ACC112 (cell line): ENCODE results near the gene PRKCZ.
A peak's percentile ranks its signal among the peaks of the same experiment; 100 is the strongest.

Source experiments
- H2AFZ ChIP-seq: fragments of 200-600 bp; sonication (generic); one replicate; pipeline ENCODE4 v1.6.0; 2017; ENCODE audit warnings: antibody characterized with exemption, low read length; ENCODE audit not compliant: unreplicated experiment
- H3K27ac ChIP-seq: fragments of 200-600 bp; sonication (generic); 2 replicates; pipeline ENCODE4 v1.5.1; 2014; ENCODE audit warnings: low read depth, mild to moderate bottlenecking, antibody characterized with exemption, low read length, moderate library complexity
- H3K27me3 ChIP-seq: fragments of 200-600 bp; sonication (generic); 2 replicates; pipeline ENCODE4 v1.6.1; 2014; ENCODE audit warnings: mild to moderate bottlenecking, antibody characterized with exemption, low read length, moderate library complexity, mixed read lengths; ENCODE audit not compliant: insufficient read depth
- H3K36me3 ChIP-seq: fragments of 200-600 bp; sonication (generic); 2 replicates; pipeline ENCODE4 v1.6.1; 2016; ENCODE audit warnings: mild to moderate bottlenecking, antibody characterized with exemption, low read length, moderate library complexity, mixed read lengths; ENCODE audit not compliant: insufficient read depth
- H3K4me1 ChIP-seq: fragments of 200-600 bp; sonication (generic); one replicate; pipeline ENCODE4 v1.6.1; 2016; ENCODE audit warnings: low read length, mixed read lengths; ENCODE audit not compliant: insufficient read depth, unreplicated experiment, control insufficient read depth
- H3K4me3 ChIP-seq: fragments of 200-600 bp; sonication (generic); 2 replicates; pipeline ENCODE4 v1.5.1; 2014; ENCODE audit warnings: mild to moderate bottlenecking, low read depth, low read length
- H3K79me2 ChIP-seq: fragments of 200-600 bp; sonication (generic); one replicate; pipeline ENCODE4 v1.6.0; 2016; ENCODE audit warnings: low read length; ENCODE audit not compliant: control insufficient read depth, unreplicated experiment, insufficient read depth

Gene PRKCZ

GRCh38 chr1:2067981-2068380 is 17.8 kb downstream of the PRKCZ start:
- Histone ChIP-seq H3K27ac (no peak overlapping the region), H2AFZ (no peak overlapping the region), H3K27me3 (peaks cover 50% of the 10 kb centered on the region), H3K79me2 (no peaks in the 10 kb centered on the region), H3K4me1 (no peaks in the 10 kb centered on the region), H3K36me3 (no peaks in the 10 kb centered on the region), H3K4me3 (no peak overlapping the region)

GRCh38 chr1:2068951-2069350 is 18.7 kb downstream of the PRKCZ start:
- H3K4me3 ChIP-seq, result no peak overlapping the region
- H3K36me3 ChIP-seq, result no peaks in the 10 kb centered on the region
- H3K27ac ChIP-seq, result no peak overlapping the region
- H2AFZ ChIP-seq, result no peak overlapping the region
- peaks cover 49% of the 10 kb centered on the region for H3K27me3 ChIP-seq
- no peaks in the 10 kb centered on the region for H3K79me2 ChIP-seq
- H3K4me1 ChIP-seq, result no peaks in the 10 kb centered on the region

GRCh38 chr1:2070016-2070415 is 19.8 kb downstream of the PRKCZ start:
- Histone ChIP-seq H3K27ac (no peak overlapping the region), H3K4me1 (no peaks in the 10 kb centered on the region), H3K36me3 (no peaks in the 10 kb centered on the region), H3K27me3 (peaks cover 49% of the 10 kb centered on the region), H3K79me2 (no peaks in the 10 kb centered on the region), H3K4me3 (no peak overlapping the region), H2AFZ (no peak overlapping the region)

- Histone ChIP-seq H3K27me3 (peaks cover 42% of the 10 kb centered on the region), H3K79me2 (no peaks in the 10 kb centered on the region), H2AFZ (no peak overlapping the region), H3K27ac (no peak overlapping the region), H3K4me3 (no peak overlapping the region), H3K4me1 (no peaks in the 10 kb centered on the region), H3K36me3 (no peaks in the 10 kb centered on the region)
These were observed 20.8 kb downstream of the PRKCZ start for GRCh38 chr1:2070800-2071530.

- no peak overlapping the region for H3K27ac ChIP-seq
These were observed 22.0 kb downstream of the PRKCZ start for GRCh38 chr1:2072109-2072806.

GRCh38 chr1:2072891-2073290 is 22.7 kb downstream of the PRKCZ start:
- Histone ChIP-seq H3K4me1 (no peaks in the 10 kb centered on the region), H3K4me3 (no peak overlapping the region), H3K36me3 (no peaks in the 10 kb centered on the region), H3K27me3 (peaks cover 28% of the 10 kb centered on the region), H3K27ac (no peak overlapping the region), H2AFZ (no peak overlapping the region), H3K79me2 (no peaks in the 10 kb centered on the region)

More at GRCh38 chr1:2072109-2072806, 22.0 kb downstream of the PRKCZ start:
- H3K4me3 ChIP-seq, result no peak overlapping the region
- H3K79me2 ChIP-seq, result no peaks in the 10 kb centered on the region
- H3K27me3 ChIP-seq, result peaks cover 29% of the 10 kb centered on the region
- no peak overlapping the region for H2AFZ ChIP-seq
- H3K4me1 ChIP-seq, result no peaks in the 10 kb centered on the region
- H3K36me3 ChIP-seq, result no peaks in the 10 kb centered on the region

GRCh38 chr1:2073382-2074230 is 23.4 kb downstream of the PRKCZ start:
- no peak overlapping the region for H3K27ac ChIP-seq
- H3K4me1 ChIP-seq, result no peaks in the 10 kb centered on the region
- H2AFZ ChIP-seq, result peak overlapping the region; percentile 85
- H3K79me2 ChIP-seq, result no peaks in the 10 kb centered on the region
- peaks cover 25% of the 10 kb centered on the region for H3K27me3 ChIP-seq
- peak overlapping the region; percentile 73 for H3K4me3 ChIP-seq
- no peaks in the 10 kb centered on the region for H3K36me3 ChIP-seq

GRCh38 chr1:2074396-2074795 is 24.2 kb downstream of the PRKCZ start:
- Histone ChIP-seq H3K27ac (no peak overlapping the region), H3K27me3 (peaks cover 24% of the 10 kb centered on the region), H3K4me3 (peak overlapping the region; percentile 73; the same call in 1 of the 2 replicates), H3K79me2 (no peaks in the 10 kb centered on the region), H3K4me1 (no peaks in the 10 kb centered on the region), H3K36me3 (no peaks in the 10 kb centered on the region), H2AFZ (no peak overlapping the region)

GRCh38 chr1:2074944-2075740 is 24.9 kb downstream of the PRKCZ start:
- H2AFZ ChIP-seq, result no peak overlapping the region
- peaks cover 24% of the 10 kb centered on the region for H3K27me3 ChIP-seq
- no peaks in the 10 kb centered on the region for H3K36me3 ChIP-seq
- H3K4me3 ChIP-seq, result no peak overlapping the region
- H3K79me2 ChIP-seq, result no peaks in the 10 kb centered on the region
- H3K4me1 ChIP-seq, result no peaks in the 10 kb centered on the region
- H3K27ac ChIP-seq, result no peak overlapping the region

- Histone ChIP-seq H3K79me2 (no peaks in the 10 kb centered on the region), H3K27ac (no peak overlapping the region), H3K4me1 (no peaks in the 10 kb centered on the region), H3K4me3 (no peak overlapping the region), H3K27me3 (peaks cover 17% of the 10 kb centered on the region), H3K36me3 (no peaks in the 10 kb centered on the region), H2AFZ (no peak overlapping the region)
These were observed 26.6 kb downstream of the PRKCZ start for GRCh38 chr1:2076826-2077225.
